ENCODE data around the gene ACTR2. TPM values are rescaled to one million over a fixed set of nuclear protein-coding genes. Genes with fewer than 3 reads are reported as not detected.
"Not testable (repeated sequence)": the region's sequence is repeated elsewhere in the genome, so short reads cannot be mapped to it uniquely, and the experiment has no call there.

The ACTR2 gene
- total RNA-seq, 1 experiment from 2014 or later, result 246 TPM

- ChIA-PET CTCF (no interaction called here), POLR2A (ENCODE audit: unreplicated experiment) (no interaction called here)
- TF ChIP-seq CTCF (conservative IDR thresholded peaks at IDR 0.05) (no peak), EZH2 (IDR thresholded peaks at IDR 0.05; ENCODE audit: low read depth) (no peak)
- BruUV-seq (replicated peaks), result no TSS peak
- no peak for DNase-seq
- Histone ChIP-seq H3K36me3 (ENCODE audit: low read depth) (peaks cover 15% of the 10 kb centered on the region; the same call in 1 of the 2 replicates), H3K79me2 (ENCODE audit: low read depth) (peaks cover 19% of the 10 kb centered on the region), H3F3A (ENCODE audit: insufficient read depth, low read depth) (peaks cover 24% of the 10 kb centered on the region), H3K4me1 (replicated peaks; ENCODE audit: insufficient read depth) (peaks cover 23% of the 10 kb centered on the region), H3K9me2 (ENCODE audit: insufficient read depth) (no peaks in the 10 kb centered on the region), H3K4me2 (no peak overlapping the region), H3K27ac (no peak overlapping the region), H3K9me3 (ENCODE audit: insufficient read depth, low read depth) (no peaks in the 10 kb centered on the region), H2AFZ (no peak overlapping the region), H4K20me1 (ENCODE audit: insufficient read depth) (no peaks in the 10 kb centered on the region), H3K27me3 (ENCODE audit: insufficient read depth, low read depth) (no peaks in the 10 kb centered on the region), H3K4me3 (no peak overlapping the region)
- intact Hi-C loops (cut with micrococcal nuclease; ENCODE audit: unreplicated experiment), result no loop called here
Observed at GRCh38 chr2:65316072-65316471, 88.4 kb downstream of the ACTR2 start.

- H3K4me1 ChIP-seq (replicated peaks; ENCODE audit: insufficient read depth), result peaks cover 32% of the 10 kb centered on the region
- H3K4me3 ChIP-seq; BruUV-seq (replicated peaks); H2AFZ ChIP-seq; H3K9me3 ChIP-seq (ENCODE audit: insufficient read depth, low read depth); POLR2A ChIA-PET (ENCODE audit: unreplicated experiment); H3K27me3 ChIP-seq (ENCODE audit: insufficient read depth, low read depth); intact Hi-C loops (cut with micrococcal nuclease; ENCODE audit: unreplicated experiment); DNase-seq; H3K27ac ChIP-seq; H4K20me1 ChIP-seq (ENCODE audit: insufficient read depth); H3K4me2 ChIP-seq; CTCF ChIA-PET; H3K9me2 ChIP-seq (ENCODE audit: insufficient read depth): not testable (repeated sequence)
- peaks cover 12% of the 10 kb centered on the region; the same call in 1 of the 2 replicates for H3K36me3 ChIP-seq (ENCODE audit: low read depth)
- peaks cover 33% of the 10 kb centered on the region for H3F3A ChIP-seq (ENCODE audit: insufficient read depth, low read depth)
- H3K79me2 ChIP-seq (ENCODE audit: low read depth), result peaks cover 19% of the 10 kb centered on the region
Observed at GRCh38 chr2:65317351-65317750, 89.7 kb downstream of the ACTR2 start.

- TF ChIP-seq EZH2 (IDR thresholded peaks at IDR 0.05; ENCODE audit: low read depth) (no peak), CTCF (conservative IDR thresholded peaks at IDR 0.05) (no peak)
- no peak overlapping the region for H2AFZ ChIP-seq
- no peaks in the 10 kb centered on the region for H4K20me1 ChIP-seq (ENCODE audit: insufficient read depth)
- intact Hi-C loops (cut with micrococcal nuclease; ENCODE audit: unreplicated experiment), result no loop called here
- no peak overlapping the region for H3K4me2 ChIP-seq
- H3K27me3 ChIP-seq (ENCODE audit: insufficient read depth, low read depth), result no peaks in the 10 kb centered on the region
- no peak overlapping the region for H3K4me3 ChIP-seq
- H3K9me2 ChIP-seq (ENCODE audit: insufficient read depth), result no peaks in the 10 kb centered on the region
- H3K27ac ChIP-seq, result no peak overlapping the region
- POLR2A ChIA-PET (ENCODE audit: unreplicated experiment), result no interaction called here
- H3K79me2 ChIP-seq (ENCODE audit: low read depth), result peaks cover 19% of the 10 kb centered on the region
- peaks cover 33% of the 10 kb centered on the region for H3F3A ChIP-seq (ENCODE audit: insufficient read depth, low read depth)
- H3K9me3 ChIP-seq (ENCODE audit: insufficient read depth, low read depth), result no peaks in the 10 kb centered on the region
- CTCF ChIA-PET, result no interaction called here
- DNase-seq, result no peak
- no TSS peak for BruUV-seq (replicated peaks)
- peaks cover 32% of the 10 kb centered on the region for H3K4me1 ChIP-seq (replicated peaks; ENCODE audit: insufficient read depth)
- H3K36me3 ChIP-seq (ENCODE audit: low read depth), result peaks cover 7% of the 10 kb centered on the region; the same call in 1 of the 2 replicates
Observed at GRCh38 chr2:65317841-65318240, 90.2 kb downstream of the ACTR2 start.

DNA sequence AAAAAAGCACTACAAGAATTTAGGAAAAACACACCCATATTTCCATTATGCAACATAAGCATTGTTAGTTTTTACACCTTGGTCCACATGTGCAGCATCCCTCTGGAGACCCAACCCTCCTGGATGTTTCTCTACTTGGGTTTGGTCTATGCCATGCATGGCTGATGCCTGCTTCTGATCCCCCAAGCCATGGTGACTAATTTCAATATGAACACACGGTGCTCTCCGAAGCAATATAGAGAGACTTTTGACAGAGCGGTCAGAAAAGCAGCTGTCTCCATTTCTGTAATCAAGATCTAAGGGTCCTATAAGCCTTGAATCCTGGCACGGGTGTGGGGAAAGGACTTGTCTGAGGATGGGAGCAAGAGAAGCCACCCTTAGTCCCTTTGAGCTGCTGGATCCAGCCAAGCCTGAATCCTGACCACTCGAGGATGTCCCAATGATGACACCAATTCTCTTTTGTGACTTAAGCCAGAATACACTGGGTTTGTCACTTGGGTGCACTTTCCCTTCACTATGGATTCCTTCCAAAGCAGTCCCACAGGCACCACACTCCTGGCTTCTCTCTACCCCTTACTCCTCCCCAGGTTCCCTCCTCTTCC lies 91.5 kb downstream of the ACTR2 start:
- Histone ChIP-seq H3K4me3 (no peak overlapping the region), H3K27ac (peak overlapping the region; percentile 96), H2AFZ (no peak overlapping the region), H4K20me1 (ENCODE audit: insufficient read depth) (no peaks in the 10 kb centered on the region), H3K9me2 (ENCODE audit: insufficient read depth) (no peaks in the 10 kb centered on the region), H3K4me1 (replicated peaks; ENCODE audit: insufficient read depth) (peaks cover 32% of the 10 kb centered on the region), H3K9me3 (ENCODE audit: insufficient read depth, low read depth) (no peaks in the 10 kb centered on the region), H3K4me2 (peak overlapping the region; percentile 82), H3K36me3 (ENCODE audit: low read depth) (peaks cover 5% of the 10 kb centered on the region; the same call in 1 of the 2 replicates), H3F3A (ENCODE audit: insufficient read depth, low read depth) (peaks cover 33% of the 10 kb centered on the region), H3K27me3 (ENCODE audit: insufficient read depth, low read depth) (no peaks in the 10 kb centered on the region), H3K79me2 (ENCODE audit: low read depth) (peaks cover 19% of the 10 kb centered on the region)
- ChIA-PET CTCF (no interaction called here), POLR2A (ENCODE audit: unreplicated experiment) (interaction anchor here (0.6 kb wide), 1 partner anchor 78 kb away, joined by 20 read pairs; no protein-coding TSS in a partner anchor)
- intact Hi-C loops (cut with micrococcal nuclease; ENCODE audit: unreplicated experiment), result no loop called here
- no peak for TF ChIP-seq EZH2 (IDR thresholded peaks at IDR 0.05; ENCODE audit: low read depth)
- TF ChIP-seq CTCF (conservative IDR thresholded peaks at IDR 0.05), result no peak
- BruUV-seq (replicated peaks), result no TSS peak
- DNase-seq, result no peak
